Mucosa of rectum (tissue), 2 donors: ENCODE results near the gene VSX1.

Experiments
- H3K27ac ChIP-seq, 2 donors: one replicate each; pipeline ENCODE4 v1.7.0; 2013; ENCODE audit warnings: inconsistent platforms in 2 of 2, low read depth in 2 of 2, low read length in 2 of 2
- H3K27me3 ChIP-seq, 2 donors: one replicate each; pipeline ENCODE4 v1.7.0; 2013; ENCODE audit warnings: low read length in 2 of 2; ENCODE audit not compliant: control insufficient read depth in 2 of 2, insufficient read depth in 2 of 2
- H3K36me3 ChIP-seq, 2 donors: one replicate each; pipeline ENCODE4 v1.7.0; 2013; ENCODE audit warnings: low read length in 2 of 2; ENCODE audit not compliant: control insufficient read depth in 2 of 2, insufficient read depth in 2 of 2
- H3K4me1 ChIP-seq, 2 donors: one replicate each; pipeline ENCODE4 v1.7.0; 2013; ENCODE audit warnings: low read length in 2 of 2, mild to moderate bottlenecking in 1 of 2; ENCODE audit not compliant: control insufficient read depth in 2 of 2, insufficient read depth in 2 of 2
- H3K4me3 ChIP-seq, 2 donors: one replicate each; pipeline ENCODE4 v1.7.0; 2013; ENCODE audit warnings: low read length in 2 of 2
- H3K9ac ChIP-seq, 2 donors: one replicate each; pipeline ENCODE4 v1.7.0; 2013; ENCODE audit warnings: low read length in 2 of 2, low read depth in 1 of 2, mild to moderate bottlenecking in 1 of 2
- H3K9me3 ChIP-seq, 2 donors: one replicate each; pipeline ENCODE4 v1.7.0; 2013; ENCODE audit warnings: low read length in 2 of 2; ENCODE audit not compliant: control insufficient read depth in 2 of 2
- donor health status: healthy.
- donor health status: Normal muscosa, but diverticular disease.

VSX1 gene

DNA sequence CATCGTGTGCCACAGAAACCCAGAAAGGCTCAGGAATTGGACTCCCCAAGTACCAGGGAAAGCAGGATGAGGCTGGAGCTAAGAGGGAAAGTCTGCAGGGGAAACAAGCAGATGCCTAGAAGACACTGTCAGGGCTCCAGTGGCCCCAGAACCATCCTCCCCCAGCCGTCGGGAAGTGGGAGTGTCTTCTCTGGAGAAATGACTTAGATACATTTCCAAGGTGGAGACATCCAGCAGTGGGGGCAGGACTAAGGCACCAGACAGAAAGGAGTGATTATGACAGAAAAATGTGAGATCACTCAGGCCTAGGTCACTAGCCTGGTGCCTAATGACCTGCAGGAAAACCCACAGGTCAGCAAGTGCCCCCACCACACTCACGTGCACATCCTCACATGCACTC lies 36.0 kb upstream of the VSX1 start:
- H3K27me3 ChIP-seq, result no peaks in the 10 kb centered on the region
- no peaks in the 10 kb centered on the region for H3K36me3 ChIP-seq
- no peaks in the 10 kb centered on the region for H3K9me3 ChIP-seq
- no peak overlapping the region for H3K9ac ChIP-seq
- peaks cover 3 to 7% of the 10 kb centered on the region in 2 donors for H3K4me1 ChIP-seq
- no peak overlapping the region for H3K27ac ChIP-seq
- no peak overlapping the region for H3K4me3 ChIP-seq

DNA sequence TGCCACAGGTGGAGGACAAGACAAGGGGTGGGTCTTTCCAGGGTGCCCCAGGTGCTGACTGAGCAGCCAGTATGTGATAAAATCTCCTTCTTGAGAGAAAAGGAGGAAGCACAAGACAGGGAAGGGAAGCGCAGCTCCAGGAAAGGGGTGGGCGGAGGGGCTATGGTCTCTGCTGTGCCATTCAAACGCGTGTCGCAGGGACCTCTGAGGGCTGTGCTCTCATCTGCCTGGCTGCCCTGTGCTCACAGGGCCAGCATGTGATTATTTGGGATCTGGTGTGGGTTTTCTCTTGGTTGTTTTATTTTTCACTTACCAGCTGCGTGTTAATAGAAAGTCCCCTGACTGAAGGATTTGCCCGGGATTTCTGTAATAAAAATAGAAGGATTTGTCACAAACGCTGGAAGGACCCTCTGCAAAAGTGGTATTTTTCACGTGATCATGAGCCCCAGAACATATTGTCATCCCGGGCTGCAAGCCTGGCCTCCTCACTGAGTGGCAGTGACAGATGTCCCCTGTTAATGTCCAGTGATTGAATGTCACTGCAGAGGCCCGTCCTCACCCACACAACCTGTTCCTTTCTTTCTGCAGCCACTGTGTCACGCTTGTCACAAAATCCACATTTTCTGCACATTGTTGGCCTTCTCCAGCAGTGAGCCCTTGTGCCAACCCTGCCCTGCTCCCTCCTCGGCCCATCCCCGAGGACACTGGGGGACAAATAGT lies 35.0 kb upstream of the VSX1 start:
- peaks cover 3 to 7% of the 10 kb centered on the region in 2 donors for H3K4me1 ChIP-seq
- no peak overlapping the region for H3K9ac ChIP-seq
- H3K36me3 ChIP-seq, result no peaks in the 10 kb centered on the region
- H3K27ac ChIP-seq, result no peak overlapping the region
- H3K9me3 ChIP-seq, result no peaks in the 10 kb centered on the region
- no peaks in the 10 kb centered on the region for H3K27me3 ChIP-seq
- no peak overlapping the region for H3K4me3 ChIP-seq

DNA sequence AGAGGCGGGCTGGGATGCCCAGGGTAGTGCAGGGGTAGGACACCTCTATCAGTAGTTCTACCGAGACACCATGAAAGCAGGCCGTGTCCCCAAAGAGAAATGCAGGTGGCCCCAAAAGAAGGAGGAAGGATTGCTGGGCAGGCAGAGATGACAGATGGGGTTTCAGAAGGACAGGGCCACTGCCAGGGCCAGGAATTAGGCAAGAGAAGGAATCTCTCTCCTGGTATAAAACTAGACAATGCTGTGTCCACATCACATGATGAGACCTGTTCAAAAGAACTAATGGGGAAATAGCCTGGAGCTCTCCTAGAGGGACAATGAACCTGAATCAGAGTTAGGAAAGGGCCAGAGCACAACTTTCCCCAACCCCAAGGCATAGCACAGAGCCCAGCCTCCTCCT lies 21.6 kb upstream of the VSX1 start:
- Histone ChIP-seq H3K27ac (no peak overlapping the region), H3K36me3 (no peaks in the 10 kb centered on the region), H3K4me3 (no peak overlapping the region), H3K9ac (no peak overlapping the region), H3K9me3 (no peaks in the 10 kb centered on the region), H3K27me3 (no peaks in the 10 kb centered on the region), H3K4me1 (no peaks in the 10 kb centered on the region)

DNA sequence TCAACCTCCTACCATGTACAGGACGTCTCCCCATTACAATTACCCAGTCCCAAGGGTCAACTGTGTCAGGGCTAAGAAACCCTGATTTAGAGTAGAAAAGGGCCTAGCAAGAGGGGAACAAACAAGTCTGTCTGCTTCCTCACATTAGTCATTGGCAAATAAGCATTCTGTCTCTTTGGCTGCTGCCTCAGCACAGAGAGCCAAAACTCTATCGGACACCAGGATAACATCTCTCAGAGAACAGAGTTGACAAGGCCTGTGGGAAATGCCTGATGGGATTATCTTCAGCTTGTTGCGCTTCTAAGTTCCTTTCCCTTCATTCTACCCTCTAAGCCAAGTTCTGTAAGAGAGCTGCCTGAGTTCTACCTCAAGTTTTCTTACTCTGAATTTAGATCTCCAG lies 19.0 kb upstream of the VSX1 start:
- no peaks in the 10 kb centered on the region for H3K36me3 ChIP-seq
- H3K27ac ChIP-seq, result no peak overlapping the region
- no peak overlapping the region for H3K9ac ChIP-seq
- H3K4me1 ChIP-seq, result no peaks in the 10 kb centered on the region
- H3K4me3 ChIP-seq, result no peak overlapping the region
- H3K27me3 ChIP-seq, result no peaks in the 10 kb centered on the region
- H3K9me3 ChIP-seq, result no peaks in the 10 kb centered on the region

DNA sequence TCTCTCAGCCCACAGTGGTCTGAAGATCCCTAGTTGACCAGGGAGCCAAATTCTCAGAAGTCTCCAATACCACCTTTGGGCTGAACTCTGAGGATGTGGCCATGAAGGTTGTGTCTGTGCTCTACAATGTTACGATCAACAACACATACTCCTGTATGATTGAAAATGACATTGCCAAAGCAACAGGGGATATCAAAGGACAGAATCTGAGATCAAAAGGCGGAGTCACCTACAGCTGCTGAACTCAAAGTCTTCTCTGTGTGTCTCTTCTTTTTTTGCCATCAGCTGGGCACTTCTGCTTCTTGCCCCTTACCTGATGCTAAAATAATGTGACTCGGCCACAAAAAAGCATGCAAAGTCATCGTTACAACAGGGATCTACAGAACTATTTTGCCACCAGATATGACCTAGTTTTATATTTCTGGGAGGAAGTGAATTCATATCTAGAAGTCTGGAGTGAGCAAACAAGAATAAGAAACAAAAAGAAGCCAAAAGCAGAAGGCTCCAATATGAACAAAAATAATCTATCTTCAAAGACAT lies 17.7 kb upstream of the VSX1 start:
- Histone ChIP-seq H3K9ac (no peak overlapping the region), H3K4me1 (no peaks in the 10 kb centered on the region), H3K9me3 (no peaks in the 10 kb centered on the region), H3K27ac (no peak overlapping the region), H3K36me3 (no peaks in the 10 kb centered on the region), H3K27me3 (no peaks in the 10 kb centered on the region), H3K4me3 (no peak overlapping the region)

DNA sequence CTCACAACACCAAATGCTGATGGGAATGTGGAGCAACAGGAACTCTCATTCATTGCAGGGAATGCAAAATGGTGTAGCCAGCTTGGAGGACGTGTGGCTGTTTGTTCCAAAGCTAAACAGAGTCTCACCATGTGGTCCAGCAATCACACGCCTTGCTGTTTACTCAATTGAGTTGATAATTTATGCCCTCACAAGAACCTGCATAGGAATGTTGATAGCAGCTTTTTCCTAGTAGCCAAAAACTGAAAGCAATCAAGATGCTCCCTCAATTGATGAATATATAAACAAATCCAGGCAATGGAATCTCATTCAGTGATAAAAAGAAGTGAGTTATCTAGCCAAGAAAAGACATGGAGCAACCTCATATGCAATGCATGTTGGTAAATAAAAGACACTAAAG lies 15.6 kb upstream of the VSX1 start:
- H3K27ac ChIP-seq, result no peak overlapping the region
- no peaks in the 10 kb centered on the region for H3K9me3 ChIP-seq
- no peaks in the 10 kb centered on the region for H3K36me3 ChIP-seq
- H3K27me3 ChIP-seq, result no peaks in the 10 kb centered on the region
- no peak overlapping the region for H3K4me3 ChIP-seq
- H3K4me1 ChIP-seq, result no peaks in the 10 kb centered on the region
- H3K9ac ChIP-seq, result no peak overlapping the region

DNA sequence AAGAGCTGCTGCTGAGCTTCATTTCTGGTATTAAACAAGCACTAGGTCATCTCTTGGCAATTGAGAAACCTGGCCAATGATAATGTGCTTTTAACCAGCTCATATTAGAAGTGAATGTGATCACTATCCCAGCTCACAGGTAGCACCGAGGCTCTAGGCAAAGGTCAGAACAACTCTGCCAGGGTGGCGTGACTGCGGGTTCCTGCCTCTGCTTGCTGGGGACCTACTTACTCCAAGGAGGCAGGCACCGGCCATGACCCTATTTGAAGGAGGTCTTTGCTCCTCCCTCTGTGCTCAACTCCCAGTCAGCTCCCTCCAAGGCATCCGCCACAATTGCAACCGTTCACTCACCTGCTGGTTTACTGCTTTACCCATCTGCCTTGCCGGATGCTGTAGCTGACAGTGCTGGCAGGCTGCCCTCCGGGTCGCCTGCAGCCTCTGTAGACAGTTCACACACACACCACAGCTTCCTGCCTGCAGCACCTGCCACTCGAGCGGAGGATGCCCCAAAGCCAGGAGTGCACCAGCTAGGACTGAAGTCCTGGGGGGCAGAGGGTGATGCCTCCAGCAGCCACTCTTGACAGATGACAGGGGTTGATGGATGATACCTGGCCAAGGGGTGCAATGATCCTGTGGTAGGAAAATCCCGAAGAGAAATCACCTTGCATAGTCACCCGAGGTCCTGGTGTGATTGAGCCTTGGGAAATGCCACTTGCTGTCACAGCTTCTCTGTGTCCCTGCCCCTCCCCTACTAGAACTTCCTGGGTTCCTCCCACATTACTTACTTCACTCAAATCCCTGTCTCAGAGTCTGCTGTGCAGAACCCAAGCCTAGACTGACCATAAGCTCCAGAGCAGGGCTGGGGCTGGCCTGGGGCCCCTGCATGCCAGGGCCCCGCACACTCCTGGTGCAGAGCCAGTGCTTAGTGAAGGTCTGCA lies 8.8 kb upstream of the VSX1 start:
- H3K27ac ChIP-seq, result no peak overlapping the region
- H3K27me3 ChIP-seq, result peaks cover 4 to 7% of the 10 kb centered on the region in 2 donors
- H3K9me3 ChIP-seq, result no peaks in the 10 kb centered on the region
- no peaks in the 10 kb centered on the region for H3K4me1 ChIP-seq
- no peak overlapping the region for H3K4me3 ChIP-seq
- H3K9ac ChIP-seq, result no peak overlapping the region
- H3K36me3 ChIP-seq, result no peaks in the 10 kb centered on the region

DNA sequence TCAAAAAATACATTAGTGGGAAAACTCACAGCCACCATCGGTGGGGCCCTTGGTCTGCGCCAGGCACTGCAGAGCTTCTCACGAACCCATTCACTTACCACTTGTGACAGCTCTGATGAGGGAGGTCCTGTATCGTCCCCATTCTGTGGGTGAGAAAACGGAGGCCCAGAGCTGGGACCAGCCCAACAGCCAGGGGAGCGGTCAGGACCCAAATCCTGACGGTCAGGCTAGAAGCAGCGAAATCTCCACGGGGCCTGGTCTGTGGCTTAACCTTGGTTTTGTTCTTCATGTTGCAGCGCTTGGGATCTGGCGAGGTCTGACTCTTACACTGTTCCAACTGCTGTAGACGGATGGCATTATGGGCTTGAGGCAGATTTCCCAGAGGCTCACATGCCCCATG lies 7.7 kb upstream of the VSX1 start:
- no peak overlapping the region for H3K4me3 ChIP-seq
- no peaks in the 10 kb centered on the region for H3K9me3 ChIP-seq
- H3K27me3 ChIP-seq, result peaks cover 13 to 14% of the 10 kb centered on the region in 2 donors
- no peak overlapping the region for H3K9ac ChIP-seq
- no peak overlapping the region for H3K27ac ChIP-seq
- no peaks in the 10 kb centered on the region for H3K36me3 ChIP-seq
- no peaks in the 10 kb centered on the region for H3K4me1 ChIP-seq

DNA sequence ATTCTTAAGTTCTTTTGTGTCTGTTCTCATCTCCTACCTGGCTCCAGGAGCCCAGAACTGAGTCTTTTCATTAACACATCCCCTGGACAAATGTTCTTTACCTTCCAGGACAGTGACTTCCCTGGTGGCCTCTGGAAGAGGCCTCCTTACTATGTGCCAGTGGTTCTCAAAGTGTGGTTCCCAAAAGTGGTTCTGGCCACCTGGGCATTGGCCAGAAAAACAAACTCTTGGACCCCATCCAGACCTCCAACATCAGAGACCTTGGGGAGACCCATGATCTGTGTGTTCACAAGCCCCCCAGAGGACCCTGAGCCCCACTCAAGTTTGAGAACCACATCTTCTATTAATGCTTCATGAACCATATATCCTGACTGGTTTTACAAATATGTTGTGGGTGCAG lies 7.2 kb upstream of the VSX1 start:
- H3K4me3 ChIP-seq, result no peak overlapping the region
- peaks cover 19 to 20% of the 10 kb centered on the region in 2 donors for H3K27me3 ChIP-seq
- no peaks in the 10 kb centered on the region for H3K9me3 ChIP-seq
- H3K27ac ChIP-seq, result no peak overlapping the region
- no peak overlapping the region for H3K9ac ChIP-seq
- H3K4me1 ChIP-seq, result no peaks in the 10 kb centered on the region
- H3K36me3 ChIP-seq, result no peaks in the 10 kb centered on the region

DNA sequence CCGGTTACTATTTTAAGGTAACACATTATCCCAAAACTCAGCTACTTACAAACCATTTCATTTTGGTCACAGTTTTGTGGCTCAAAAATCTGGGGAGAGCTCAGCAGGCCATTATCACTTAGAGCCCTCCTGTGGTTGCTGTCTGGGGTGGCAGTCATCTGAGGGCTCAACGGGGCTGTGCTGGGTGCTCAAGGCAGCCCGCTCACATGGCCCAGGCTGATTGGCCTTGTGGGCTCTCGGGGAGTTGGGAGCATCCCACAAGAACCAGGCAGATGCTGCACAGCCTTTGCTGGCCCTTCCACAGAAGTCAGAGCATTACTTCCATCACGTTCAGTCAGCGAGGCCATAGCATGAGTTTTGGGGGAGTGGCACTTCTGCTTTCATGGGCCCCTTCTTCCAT lies 6.3 kb upstream of the VSX1 start:
- no peaks in the 10 kb centered on the region for H3K9me3 ChIP-seq
- no peaks in the 10 kb centered on the region for H3K36me3 ChIP-seq
- H3K27me3 ChIP-seq, result peaks cover 27 to 28% of the 10 kb centered on the region in 2 donors
- H3K4me3 ChIP-seq, result no peak overlapping the region
- H3K4me1 ChIP-seq, result no peaks in the 10 kb centered on the region
- no peak overlapping the region for H3K9ac ChIP-seq
- no peak overlapping the region for H3K27ac ChIP-seq
